Gastroesophageal sphincter (tissue), 2 donors: ENCODE data around the gene AKR1B15.

Experiments
- EP300 ChIP-seq: sonication (generic); formaldehyde crosslinking; IDR thresholded peaks from one replicate; pipeline ENCODE4 v1.6.1; 2017; ENCODE audit warnings: antibody characterized with exemption, mild to moderate bottlenecking
- POLR2A ChIP-seq, 2 donors: fragments of 450-650 bp; IDR thresholded peaks; one replicate each; pipeline ENCODE4 v1.6.1; 2017; ENCODE audit warnings: antibody characterized with exemption in 2 of 2, mild to moderate bottlenecking in 2 of 2, moderate library complexity in 1 of 2
- POLR2AphosphoS5 ChIP-seq: sonication (generic); formaldehyde crosslinking; IDR thresholded peaks from one replicate; pipeline ENCODE4 v1.6.1; 2017; ENCODE audit warnings: antibody characterized with exemption

DNA sequence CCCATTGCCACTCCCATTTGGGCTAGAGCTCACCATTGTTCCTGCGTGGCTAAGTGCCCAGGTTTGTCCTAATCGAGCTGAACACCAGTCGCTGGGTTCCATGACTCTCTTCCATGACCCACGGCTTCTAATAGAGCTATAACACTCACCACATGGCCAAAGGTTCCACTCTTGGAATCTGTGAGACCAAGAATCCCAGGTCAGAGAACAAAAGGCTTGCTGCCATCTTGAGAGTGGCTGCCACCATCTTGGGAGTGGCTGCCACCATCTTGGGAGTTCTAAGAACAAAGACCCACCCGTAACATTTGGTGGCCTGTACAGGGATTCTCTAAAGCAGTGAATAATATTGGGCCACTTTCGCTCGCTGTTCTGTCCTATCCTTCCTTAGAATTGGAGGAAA lies 37.0 kb downstream of the AKR1B15 start:
- no peak for TF ChIP-seq POLR2A (IDR thresholded peaks at IDR 0.05)
- TF ChIP-seq EP300 = no peak
- no peak for TF ChIP-seq POLR2AphosphoS5
